Lower lobe of right lung (tissue), 2 donors: ENCODE data around the gene CPNE6. TPM values are rescaled to one million over a fixed set of nuclear protein-coding genes. Genes with fewer than 3 reads are reported as not detected.

Source experiments
- ATAC-seq, 2 donors: fragments of 200-7000 bp; cut with Tn5 transposase; one replicate each; pipeline ENCODE4 v1.9.1; 2020 to 2022; ENCODE audit warnings: mild to moderate bottlenecking in 2 of 2, moderate library complexity in 2 of 2
- DNase-seq: peaks from one replicate; pipeline ENCODE4 v3.0.0-alpha.2; 2020
- H3K27ac ChIP-seq: fragments of 200-600 bp; one replicate; pipeline ENCODE4 v1.8.0; 2022
- H3K27me3 ChIP-seq: fragments of 200-600 bp; one replicate; pipeline ENCODE4 v1.8.0; 2022; ENCODE audit warnings: low read depth
- H3K36me3 ChIP-seq: fragments of 200-600 bp; one replicate; pipeline ENCODE4 v1.8.0; 2022; ENCODE audit warnings: mild to moderate bottlenecking
- H3K4me1 ChIP-seq: fragments of 200-600 bp; one replicate; pipeline ENCODE4 v1.8.0; 2022
- H3K4me3 ChIP-seq: fragments of 200-600 bp; one replicate; pipeline ENCODE4 v1.8.0; 2022; ENCODE audit warnings: mild to moderate bottlenecking
- H3K9me3 ChIP-seq: fragments of 200-600 bp; one replicate; pipeline ENCODE4 v1.8.0; 2022
- CTCF ChIP-seq: fragments of 200-600 bp; IDR thresholded peaks from one replicate; pipeline ENCODE4 v1.8.0; 2022; ENCODE audit warnings: antibody characterized with exemption, mild to moderate bottlenecking
- intact Hi-C: fragments of 100-400 bp; cut with DNase I; formaldehyde crosslinking; loops from one replicate; pipeline ENCODE4 v1.11.0; 2022
- total RNA-seq: library from RNA; stranded (reverse); fragmentation: NEBNext Ultra II Directional; extraction: Animal tissue kit (Norgen Biotek cat#: 25700); gene quantifications from one replicate; pipeline ENCODE4 v1.2.1, GENCODE V29; 2021
- donor health status: DM: no; HTN: yes; CAD: no; lungs with severe emphysema.

The CPNE6 gene
- total RNA-seq, 1 donor from 2014 or later, result not detected

- Histone ChIP-seq H3K9me3 (no peaks in the 10 kb centered on the region), H3K4me1 (peaks cover 34% of the 10 kb centered on the region), H3K27ac (peak overlapping the region; percentile 97), H3K36me3 (peaks cover 25% of the 10 kb centered on the region), H3K4me3 (peak overlapping the region; percentile 77), H3K27me3 (no peaks in the 10 kb centered on the region)
- peak; percentile 67 to 72 for ATAC-seq
- peak; percentile 91 for DNase-seq
- intact Hi-C loops, result no loop called here
- TF ChIP-seq CTCF, result no peak
Measured at GRCh38 chr14:24113801-24114531, 42.6 kb downstream of the CPNE6 start.

- H3K36me3 ChIP-seq, result peaks cover 33% of the 10 kb centered on the region
- TF ChIP-seq CTCF, result no peak
- ATAC-seq (peak; percentile 96 to 97), DNase-seq (peak; percentile 98)
- no peaks in the 10 kb centered on the region for H3K27me3 ChIP-seq
- H3K4me1 ChIP-seq, result peaks cover 28% of the 10 kb centered on the region
- H3K27ac ChIP-seq, result peak within 1 kb of the TSS; percentile 97
- peak within 1 kb of the TSS; percentile 77 for H3K4me3 ChIP-seq
- intact Hi-C loops, result no loop called here
- no peaks in the 10 kb centered on the region for H3K9me3 ChIP-seq
Measured at GRCh38 chr14:24114532-24115421, 43.4 kb downstream of the CPNE6 start, which contains the start of the genes DCAF11 and NRL. TSS of gene DCAF11 (plus strand) at chr14:24114777. CDS start at chr14:24115595, 818 bp downstream. TSS of gene NRL (minus strand) at chr14:24114949. CDS start at chr14:24082848, 32,101 bp downstream.

- TF ChIP-seq CTCF, result no peak
- peaks cover 41% of the 10 kb centered on the region for H3K36me3 ChIP-seq
- H3K27me3 ChIP-seq, result no peaks in the 10 kb centered on the region
- H3K4me3 ChIP-seq, result peak overlapping the region; percentile 77
- H3K9me3 ChIP-seq, result no peaks in the 10 kb centered on the region
- peaks cover 25% of the 10 kb centered on the region for H3K4me1 ChIP-seq
- H3K27ac ChIP-seq, result peak overlapping the region; percentile 97
- ATAC-seq (no peak), DNase-seq (no peak)
- intact Hi-C loops, result no loop called here
Measured at GRCh38 chr14:24115422-24116127, 44.2 kb downstream of the CPNE6 start.

- no peak for TF ChIP-seq CTCF
- peak overlapping the region; percentile 77 for H3K4me3 ChIP-seq
- H3K4me1 ChIP-seq, result peaks cover 23% of the 10 kb centered on the region
- no peaks in the 10 kb centered on the region for H3K27me3 ChIP-seq
- DNase-seq, result no peak
- intact Hi-C loops, result no loop called here
- no peak for ATAC-seq
- H3K27ac ChIP-seq, result no peak overlapping the region
- no peaks in the 10 kb centered on the region for H3K9me3 ChIP-seq
- H3K36me3 ChIP-seq, result peaks cover 48% of the 10 kb centered on the region
Measured at GRCh38 chr14:24116128-24116814, 44.9 kb downstream of the CPNE6 start.

GRCh38 chr14:24117179-24117578, 45.8 kb downstream of the CPNE6 start:
- DNase-seq (no peak), ATAC-seq (no peak)
- Histone ChIP-seq H3K27ac (no peak overlapping the region), H3K27me3 (no peaks in the 10 kb centered on the region), H3K4me1 (peaks cover 23% of the 10 kb centered on the region), H3K9me3 (no peaks in the 10 kb centered on the region), H3K4me3 (no peak overlapping the region), H3K36me3 (peaks cover 57% of the 10 kb centered on the region)
- no peak for TF ChIP-seq CTCF
- intact Hi-C loops, result no loop called here
